GM12873 (cell line): Measurements from ENCODE around the gene FBXW4.

Source experiments
- CTCF ChIP-seq: IDR thresholded peaks from 2 replicates; pipeline ENCODE4 v1.5.1; 2012; ENCODE audit warnings: low read depth, mild to moderate bottlenecking, moderate library complexity, low read length, control low read depth; ENCODE audit not compliant: insufficient read depth; ENCODE audit errors: missing control alignments

FBXW4 gene, protein sequence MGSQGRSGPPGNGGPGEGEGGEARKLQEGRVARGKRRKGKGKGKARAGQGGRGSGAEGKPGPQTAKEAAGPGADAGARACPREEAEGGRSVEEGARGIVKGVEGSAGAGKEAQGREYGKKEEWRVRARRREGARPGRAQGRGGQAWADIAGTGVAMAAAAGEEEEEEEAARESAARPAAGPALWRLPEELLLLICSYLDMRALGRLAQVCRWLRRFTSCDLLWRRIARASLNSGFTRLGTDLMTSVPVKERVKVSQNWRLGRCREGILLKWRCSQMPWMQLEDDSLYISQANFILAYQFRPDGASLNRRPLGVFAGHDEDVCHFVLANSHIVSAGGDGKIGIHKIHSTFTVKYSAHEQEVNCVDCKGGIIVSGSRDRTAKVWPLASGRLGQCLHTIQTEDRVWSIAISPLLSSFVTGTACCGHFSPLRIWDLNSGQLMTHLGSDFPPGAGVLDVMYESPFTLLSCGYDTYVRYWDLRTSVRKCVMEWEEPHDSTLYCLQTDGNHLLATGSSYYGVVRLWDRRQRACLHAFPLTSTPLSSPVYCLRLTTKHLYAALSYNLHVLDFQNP

DNA sequence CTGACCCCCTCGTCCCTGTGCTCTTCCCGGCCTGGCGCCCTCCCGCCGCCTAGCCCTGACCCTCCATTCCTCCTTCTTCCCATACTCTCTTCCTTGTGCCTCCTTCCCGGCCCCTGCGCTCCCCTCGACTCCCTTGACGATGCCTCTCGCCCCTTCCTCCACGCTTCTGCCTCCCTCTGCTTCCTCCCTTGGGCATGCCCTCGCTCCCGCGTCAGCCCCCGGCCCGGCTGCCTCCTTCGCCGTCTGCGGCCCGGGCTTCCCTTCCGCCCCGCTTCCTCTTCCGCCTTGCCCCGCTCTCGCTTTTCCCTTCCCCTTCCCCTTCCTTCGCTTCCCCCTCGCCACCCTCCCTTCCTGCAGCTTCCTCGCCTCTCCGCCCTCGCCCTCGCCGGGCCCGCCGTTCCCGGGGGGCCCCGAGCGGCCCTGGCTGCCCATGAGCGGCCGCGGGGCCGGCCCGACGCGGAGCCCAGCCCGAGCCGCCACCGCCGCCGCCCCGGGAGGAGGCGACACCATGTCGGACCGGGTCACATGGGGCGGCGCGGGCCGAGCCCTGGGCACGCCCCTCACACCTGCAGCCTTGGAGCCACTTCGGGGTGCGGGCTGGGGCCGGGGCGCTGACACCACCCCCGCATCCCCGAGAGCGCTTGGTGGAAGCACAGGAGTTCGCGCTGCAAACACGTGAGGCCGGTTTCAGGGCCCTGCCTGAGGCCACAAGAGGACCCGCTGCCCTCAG lies at the start of gene FBXW4:
Gene FBXW4 (minus strand): TSS at position 497 of the 730 bp plus-strand sequence. CDS start 65 bp downstream, at position 432.
- TF ChIP-seq CTCF, result no peak

DNA sequence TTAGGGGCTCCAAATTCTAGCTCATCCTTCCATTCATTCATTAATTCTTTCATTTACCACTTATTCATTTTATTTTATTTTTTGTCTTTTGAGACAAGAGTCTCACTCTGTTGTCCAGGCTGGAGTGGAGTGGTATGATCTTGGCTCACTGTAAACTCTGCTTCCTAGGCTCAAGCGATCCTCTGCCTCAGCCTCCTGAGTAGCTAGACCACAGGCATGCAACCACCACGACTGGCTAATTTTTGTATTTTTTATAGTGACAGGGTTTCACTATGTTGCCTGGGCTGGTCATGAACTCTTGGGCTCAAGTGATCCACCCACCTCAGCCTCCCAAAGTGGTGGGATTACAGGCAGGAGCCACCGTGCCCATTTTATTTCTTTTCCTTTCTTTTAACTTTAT lies 49.3 kb upstream of the FBXW4 start:
- no peak for TF ChIP-seq CTCF

DNA sequence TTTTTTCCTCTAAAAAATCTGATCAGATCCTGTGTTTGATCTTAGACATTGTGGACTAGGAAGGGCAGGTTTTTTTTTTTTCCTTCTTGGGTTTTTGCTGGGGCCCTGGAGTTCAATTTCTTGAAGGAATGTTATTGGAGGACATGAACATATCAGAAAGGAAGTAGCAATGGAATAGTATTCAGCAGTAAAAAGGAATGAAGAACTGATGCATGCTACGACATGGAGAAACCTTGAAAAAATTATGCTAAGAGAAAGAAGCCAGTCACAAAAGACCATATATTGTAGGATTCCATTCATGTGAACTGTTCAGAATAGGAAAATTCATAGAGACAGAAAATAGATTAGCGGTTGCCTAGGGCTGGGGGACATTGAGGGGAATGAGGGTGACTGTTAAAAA lies 47.0 kb upstream of the FBXW4 start:
- TF ChIP-seq CTCF, result no peak

- TF ChIP-seq CTCF, result no peak
Observed at GRCh38 chr10:101736666-101737065, 41.7 kb upstream of the FBXW4 start.

DNA sequence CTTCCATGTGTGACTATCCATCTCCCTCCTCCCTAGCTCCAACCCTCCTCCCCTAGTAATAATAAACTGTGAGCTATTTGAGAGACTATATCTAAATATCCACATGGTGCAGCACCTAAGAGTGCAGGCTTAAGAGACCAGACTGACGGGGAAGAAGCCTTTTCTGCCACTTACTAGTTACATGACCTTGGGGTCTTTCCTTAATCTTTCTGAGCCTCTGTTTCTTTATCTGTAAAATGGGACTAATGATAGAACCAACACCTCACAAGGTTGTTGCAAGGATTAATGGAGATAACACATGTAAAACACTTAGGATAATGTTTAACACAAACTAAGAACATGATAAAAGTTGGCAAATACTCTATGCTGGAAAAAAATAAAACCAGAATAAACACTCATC lies 37.1 kb upstream of the FBXW4 start:
- TF ChIP-seq CTCF, result no peak

- TF ChIP-seq CTCF, result no peak
Observed at GRCh38 chr10:101726115-101726387, 31.1 kb upstream of the FBXW4 start.
